GM19452 (cell line): Measurements from ENCODE around the gene GALNT9.
"Not testable (repeated sequence)": the region's sequence is repeated elsewhere in the genome, so short reads cannot be mapped to it uniquely, and the experiment has no call there.

Experiments
- ATAC-seq: cut with Tn5 transposase; IDR thresholded peaks from one replicate; pipeline ENCODE4 v1.9.1; 2021; ENCODE audit not compliant: unreplicated experiment

Gene GALNT9

DNA sequence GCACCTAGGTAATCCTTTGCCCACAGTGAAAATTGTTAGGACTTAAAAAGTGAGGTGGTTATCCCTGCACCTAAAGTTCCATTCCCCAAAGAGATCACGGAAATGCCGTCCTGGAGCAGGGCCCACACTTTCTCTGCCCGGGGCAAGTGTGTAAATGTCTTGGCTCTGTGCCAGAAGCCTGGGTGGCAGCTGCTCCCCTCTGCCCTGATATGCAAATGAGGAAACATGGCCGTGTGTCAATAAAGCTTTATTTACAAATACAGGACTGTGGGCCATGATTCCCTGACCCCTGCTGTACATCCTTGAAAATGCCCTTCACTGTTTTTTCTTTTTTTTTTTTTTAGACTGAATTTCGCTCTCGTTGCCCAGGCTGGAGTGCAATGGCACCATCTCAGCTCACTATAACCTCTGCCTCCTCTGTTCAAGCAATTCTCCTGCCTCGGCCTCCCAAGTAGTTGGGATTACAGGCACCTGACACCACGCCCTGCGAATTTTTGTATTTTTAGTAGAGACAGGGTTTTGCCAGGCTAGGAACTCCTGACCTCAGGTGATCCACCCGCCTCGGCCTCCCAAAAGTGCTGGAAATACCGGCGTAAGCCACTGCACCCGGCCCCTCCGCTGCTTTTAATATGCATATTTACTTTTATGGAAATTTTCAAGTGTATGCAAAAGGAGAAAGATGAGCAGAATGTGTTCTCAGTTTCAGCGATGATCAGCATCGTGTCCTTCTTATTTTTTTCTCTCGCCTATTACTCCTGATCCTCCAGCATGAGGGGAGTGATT lies 75.5 kb downstream of the GALNT9 start:
- ATAC-seq = no peak

DNA sequence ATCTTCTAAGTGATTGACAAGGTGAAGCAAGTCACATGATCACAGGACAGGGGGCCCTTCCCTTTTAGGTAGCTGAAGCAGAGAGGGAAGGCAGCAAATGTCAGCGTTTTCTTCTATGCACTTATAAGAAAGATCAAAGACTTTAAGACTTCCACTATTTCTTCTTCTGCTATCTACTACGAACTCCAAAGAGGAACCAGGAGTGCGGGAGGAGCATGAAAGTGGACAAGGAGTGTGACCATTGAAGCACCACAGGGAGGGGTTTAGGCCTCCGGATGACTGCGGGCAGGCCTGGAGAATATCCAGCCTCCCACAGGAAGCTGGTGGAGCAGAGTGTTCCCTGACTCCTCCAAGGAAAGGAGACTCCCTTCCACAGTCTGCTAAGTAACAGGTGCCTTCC lies 76.4 kb downstream of the GALNT9 start:
- ATAC-seq = not testable (repeated sequence)

DNA sequence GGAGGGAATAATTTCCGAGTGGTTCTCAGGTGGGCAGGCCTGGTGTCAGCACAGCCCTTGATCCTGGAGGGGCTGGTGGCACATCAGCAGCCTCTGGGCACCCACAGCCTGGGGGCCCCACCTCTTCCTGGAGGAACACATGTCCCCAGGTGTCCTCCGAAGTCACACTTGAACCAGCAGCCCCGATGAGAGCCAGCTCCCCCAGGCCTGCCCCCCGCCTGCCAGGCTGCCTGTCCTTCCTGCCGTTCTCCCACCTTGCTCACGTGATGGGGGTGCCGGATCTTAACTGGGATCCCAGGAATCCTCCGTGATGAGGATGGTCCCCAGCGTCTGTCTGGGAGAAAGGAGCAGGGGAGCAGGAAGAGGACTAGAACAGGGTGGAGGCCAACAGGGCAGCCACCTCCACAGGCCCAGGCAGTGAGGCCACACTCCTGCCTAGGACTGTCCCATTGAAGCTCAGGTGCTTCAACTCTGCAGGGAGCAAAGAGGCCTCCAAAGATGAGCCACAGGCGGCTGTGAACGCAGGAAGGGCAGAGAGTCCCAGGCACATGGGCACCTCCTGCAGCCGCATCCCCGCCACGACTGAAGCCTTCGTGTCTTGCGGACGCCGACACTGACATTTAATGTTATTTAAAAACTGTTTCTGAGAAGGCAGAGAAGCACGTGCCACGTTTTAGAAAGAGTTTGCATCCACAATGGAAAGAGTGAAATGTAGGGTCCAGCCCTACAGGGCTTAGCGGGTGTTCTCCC lies 77.5 kb downstream of the GALNT9 start:
- no peak for ATAC-seq

DNA sequence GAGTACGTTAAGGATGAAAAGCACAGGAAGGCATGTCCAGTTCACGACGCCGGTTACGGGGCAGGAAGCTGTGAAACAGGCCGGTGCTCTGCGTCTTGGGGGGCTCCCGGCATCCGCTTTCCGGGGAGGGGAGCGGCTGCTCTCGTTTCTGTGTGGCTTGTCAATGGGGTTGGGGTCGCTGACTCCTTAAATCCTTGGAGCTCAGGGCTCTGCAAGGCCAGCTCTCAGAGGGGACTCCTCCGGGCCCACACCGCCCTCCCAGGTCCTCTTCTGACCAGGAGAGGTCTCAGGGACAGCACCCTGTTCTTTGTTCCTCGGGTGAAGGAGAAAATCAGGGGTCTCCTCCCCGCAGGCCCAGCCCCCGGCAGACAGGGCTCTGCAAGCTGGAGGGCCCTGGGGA lies 78.1 kb downstream of the GALNT9 start:
- no peak for ATAC-seq

DNA sequence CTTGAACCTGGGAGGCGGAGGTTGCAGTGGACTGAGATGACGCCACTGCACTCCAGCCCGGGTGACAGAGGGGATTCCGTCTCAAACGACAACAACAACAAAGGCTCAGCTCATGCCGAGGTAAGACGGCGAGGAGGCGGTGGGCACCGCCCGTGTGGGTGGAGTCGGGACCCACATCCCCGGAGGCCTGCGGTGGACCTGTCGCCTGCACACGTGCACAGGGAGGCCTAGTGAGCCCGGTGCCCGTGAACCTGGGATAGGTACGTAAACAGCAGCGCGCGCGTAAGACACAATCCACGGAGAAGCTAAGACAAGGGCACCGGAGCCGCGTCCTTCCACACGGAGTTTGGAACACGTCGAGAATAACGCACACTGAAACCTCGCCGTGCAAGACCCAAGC lies 78.7 kb downstream of the GALNT9 start:
- ATAC-seq = no peak

DNA sequence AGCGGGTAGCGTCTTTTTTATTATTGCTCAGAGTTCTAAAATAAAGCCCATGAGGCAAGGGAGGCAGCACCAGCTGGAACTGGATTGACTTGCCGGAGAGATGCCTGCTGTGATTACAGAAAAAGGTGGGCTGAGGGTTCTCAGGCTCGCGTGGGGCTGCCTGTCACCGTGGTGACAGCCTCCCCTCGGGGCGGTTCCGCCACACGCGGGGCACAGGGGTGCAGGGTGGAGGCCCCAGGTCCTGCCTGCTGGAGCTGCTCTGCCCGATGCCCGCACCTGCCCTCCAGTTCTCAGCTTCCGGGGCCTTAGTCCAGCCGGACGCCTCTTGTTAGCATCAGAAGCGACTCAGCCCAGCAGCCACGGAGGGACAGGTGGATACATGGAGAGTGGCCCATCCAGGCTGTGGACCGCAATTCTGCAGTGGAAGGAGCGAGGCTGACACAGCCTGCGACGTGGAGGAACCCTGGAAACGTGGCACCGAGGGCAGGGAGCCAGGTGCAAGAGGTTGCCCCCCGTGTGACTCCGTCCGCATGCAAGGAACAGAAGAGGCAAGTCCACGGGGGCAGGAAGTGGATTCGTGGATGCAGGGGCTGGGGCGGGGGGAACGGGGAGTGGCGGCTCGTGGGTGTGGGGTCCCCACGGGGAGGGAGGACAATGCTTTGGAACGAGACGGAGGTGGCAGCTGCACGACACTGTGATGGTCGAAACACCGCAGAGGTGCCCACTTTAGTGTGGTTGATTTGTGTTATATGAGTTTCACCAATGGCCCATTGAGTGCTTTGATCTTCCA lies 79.5 kb downstream of the GALNT9 start:
- ATAC-seq = no peak

DNA sequence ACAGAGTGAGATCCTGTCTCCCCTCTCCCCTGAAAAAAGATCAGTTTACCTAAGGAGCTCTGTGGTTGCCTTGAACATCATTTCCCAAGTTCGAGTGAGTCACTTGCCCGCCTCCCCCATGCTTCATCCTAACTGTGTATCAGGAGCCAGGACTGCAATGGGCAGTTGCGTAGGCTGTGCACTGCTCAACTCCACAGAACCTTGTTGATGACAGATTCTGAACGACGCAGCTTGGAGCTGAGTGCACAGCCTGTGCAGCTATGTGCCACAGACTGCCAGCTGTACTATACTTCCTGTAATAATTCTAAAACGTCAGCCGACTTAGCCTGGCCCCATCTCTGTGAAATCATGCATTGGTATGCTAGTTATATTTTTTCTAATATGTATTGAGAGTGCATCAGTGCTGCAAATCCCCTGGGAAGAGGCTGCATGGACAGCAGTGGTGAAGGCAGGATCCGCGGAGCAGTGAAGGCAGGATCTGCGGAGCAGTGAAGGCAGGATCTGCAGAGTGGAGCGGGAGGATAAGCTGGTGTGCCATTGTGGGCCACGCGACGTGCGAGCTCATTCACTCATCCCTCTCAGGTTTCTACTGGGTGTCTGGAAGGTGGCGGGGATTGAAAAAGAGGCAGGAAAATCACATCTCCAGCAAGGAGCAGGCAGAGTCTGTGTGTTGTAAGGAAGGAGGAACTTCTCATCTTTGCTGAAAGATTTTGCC lies 80.8 kb downstream of the GALNT9 start:
- no peak for ATAC-seq

DNA sequence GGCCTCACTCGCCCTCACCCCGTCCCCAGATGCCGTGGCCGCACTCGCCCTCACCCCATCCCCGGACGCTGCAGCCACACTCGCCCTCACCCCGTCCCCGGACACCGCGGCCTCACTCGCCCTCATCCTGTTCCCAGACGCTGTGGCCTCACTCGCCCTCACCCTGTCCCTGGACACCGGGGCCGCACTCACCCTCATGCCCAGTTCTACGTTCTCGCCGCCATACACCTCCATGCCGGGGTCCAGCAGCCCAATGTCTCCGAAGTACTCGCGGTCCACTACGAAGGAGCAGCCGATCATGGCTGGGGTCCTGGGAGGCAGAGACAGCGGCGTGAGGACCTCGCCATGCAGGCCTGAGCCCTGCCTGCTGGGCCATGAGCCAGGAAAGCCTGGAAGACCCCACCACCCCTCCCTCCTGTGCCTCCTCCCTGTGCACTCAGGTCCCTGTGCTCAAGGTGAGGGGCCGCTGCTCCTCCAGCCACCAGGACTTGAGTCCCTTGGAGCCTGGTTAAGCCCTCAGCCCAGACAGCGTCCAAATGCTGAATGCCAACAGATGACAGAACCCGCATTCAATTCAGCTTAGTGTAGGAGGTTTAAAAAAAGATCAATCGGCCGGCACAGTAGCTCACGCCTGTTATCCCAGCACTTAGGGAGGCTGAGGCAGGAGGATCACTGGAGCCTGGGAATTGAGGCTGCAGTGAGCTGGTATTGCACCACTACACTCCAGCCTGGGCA lies 81.5 kb downstream of the GALNT9 start:
- ATAC-seq = no peak

DNA sequence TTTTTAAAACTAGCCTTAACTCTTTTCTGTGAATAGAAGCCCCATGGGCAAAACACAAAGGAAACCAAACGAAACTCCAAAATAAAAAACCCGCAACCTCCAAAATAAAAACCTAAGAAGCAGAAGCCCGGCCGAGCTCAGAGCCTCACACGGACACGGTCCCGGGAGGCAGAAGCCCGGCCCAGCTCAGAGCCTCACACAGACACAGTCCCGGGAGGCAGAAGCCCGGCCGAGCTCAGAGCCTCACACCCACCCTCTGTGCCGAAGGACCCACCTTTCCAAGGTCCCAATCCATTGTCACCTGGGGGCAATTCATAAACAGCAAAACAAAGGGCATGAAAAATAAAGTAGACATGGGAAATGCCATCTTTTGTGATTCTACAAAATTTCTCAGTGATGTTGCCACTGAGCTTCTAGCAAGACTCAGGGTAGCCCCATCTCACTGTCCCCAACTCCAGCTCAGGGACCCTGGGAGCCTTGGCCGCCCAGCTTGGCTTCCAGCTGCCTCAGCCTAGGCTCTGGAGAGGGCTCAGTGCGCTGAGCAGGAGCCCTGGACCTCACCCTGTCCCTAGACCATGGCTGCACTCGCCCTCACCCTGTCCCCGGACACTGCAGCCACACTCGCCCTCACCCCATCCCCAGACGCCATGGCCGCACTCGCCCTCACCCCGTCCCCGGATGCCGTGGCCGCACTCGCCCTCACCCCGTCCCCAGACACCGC lies 82.2 kb downstream of the GALNT9 start:
- ATAC-seq = no peak

DNA sequence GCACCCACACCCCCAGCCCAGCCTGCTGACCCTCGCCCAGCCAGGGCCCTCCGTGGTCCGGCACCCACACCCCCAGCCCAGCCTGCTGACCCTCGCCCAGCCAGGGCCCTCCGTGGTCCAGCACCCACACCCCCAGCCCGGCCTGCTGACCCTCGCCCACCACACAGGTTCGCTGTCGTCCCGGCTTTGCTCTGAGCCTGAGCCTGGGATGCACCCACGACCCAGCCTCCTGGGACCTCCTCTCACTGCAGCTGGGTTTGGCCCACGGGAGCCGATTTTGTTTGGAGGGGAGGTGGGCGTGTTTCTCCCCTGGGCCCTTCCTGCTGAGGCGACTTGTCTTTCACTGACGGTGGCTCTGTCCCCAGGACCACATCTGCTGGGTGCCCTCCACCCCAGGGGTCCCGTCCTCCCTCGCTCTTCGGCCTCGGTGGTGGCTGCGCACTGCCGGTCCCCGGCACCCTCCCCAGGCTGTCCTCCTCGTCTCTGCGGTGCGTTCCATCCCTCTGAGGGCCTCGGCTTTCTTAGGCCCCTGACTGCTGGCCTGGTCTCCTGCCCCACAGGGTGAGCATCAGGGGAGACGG lies 83.8 kb downstream of the GALNT9 start:
- ATAC-seq = no peak

DNA sequence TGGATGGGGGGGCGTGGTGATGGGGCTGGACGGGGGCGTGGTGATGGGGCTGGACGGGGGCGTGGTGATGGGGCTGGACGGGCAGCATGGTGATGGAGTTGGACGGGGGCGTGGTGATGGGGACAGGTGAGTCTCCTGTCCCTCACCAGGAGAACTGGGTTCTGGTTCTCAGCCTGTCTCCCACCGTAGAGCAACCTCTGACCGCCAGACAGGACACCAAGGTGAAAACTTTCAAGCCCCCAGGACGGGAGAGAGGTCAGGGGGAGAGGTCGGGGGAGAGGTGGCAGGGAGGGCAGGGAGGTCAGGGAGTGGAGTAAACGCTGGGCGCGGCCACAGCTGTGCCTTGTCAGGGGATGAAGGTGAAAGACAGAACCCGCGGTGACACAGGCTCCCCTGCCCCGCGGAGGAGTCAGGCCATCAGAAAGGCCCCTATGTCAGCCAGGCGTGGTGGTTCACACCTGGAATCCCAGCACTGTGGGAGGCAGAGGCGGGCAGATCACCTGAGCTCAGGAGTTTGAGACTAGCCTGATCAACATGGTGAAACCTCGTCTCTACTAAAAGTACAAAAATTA lies 84.6 kb downstream of the GALNT9 start:
- ATAC-seq = no peak

DNA sequence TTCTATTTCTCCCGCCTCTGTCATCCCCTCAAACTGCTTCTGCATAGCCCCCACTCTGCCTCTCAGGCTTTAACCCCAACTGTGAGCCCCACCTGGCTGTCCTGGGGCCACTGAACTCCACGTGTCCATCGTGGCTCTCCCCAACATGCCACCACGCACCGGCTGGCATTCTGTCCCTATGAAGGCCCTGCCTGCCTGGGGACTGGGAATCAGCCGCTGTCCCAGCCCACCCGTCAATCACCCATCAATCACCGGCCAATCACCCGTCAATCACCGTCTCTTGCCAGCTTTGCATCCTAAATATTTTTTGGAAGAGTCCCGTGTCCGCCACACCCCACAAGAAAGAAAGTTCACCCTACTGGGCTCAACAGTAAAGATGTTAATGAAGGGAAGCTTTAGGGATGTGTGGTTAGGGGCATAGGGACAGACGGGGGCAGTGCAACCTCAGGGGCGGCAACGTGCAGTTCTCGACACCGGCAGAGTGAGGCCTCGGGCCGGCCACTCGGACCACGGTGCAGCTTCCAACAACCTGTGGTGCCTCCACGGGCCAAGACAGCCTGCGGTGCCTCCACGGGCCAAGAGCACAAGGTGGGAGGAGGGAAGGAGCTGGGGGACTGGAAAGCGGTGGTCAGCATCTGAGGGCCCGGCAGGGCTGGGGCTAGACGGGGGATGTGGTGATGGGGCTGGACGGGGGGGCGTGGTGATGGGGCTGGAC lies 85.6 kb downstream of the GALNT9 start:
- no peak for ATAC-seq

DNA sequence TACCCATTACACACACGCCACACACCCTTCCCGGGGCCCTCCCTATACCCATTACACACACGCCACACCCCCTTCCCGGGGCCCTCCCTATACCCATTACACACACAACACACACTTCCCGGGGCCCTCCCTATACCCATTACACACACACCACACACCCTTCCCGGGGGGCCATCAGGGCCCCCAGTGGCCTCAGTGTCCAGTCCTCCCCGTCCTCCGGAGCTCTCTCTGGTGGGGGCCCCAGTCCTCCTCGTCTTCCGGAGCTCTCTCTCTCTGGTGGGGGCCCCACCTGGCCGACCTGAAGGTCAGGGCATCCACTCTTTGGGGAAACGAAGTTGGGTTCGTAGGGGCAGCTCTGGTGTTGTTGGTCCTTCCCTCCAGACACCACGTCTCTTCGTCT lies 86.2 kb downstream of the GALNT9 start:
- not testable (repeated sequence) for ATAC-seq

DNA sequence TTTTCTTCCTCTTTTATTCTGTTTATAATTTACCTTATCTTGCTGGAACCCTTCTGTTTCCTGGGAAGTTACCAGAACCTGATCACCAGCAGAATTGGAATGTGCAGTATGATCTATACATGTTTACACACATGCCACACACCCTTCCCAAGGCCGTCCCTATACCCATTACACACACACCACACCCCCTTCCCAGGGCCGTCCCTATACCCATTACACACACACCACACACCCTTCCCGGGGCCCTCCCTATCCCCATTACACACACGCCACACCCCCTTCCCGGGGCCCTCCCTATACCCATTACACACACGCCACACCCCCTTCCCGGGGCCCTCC lies 88.8 kb downstream of the GALNT9 start:
- not testable (repeated sequence) for ATAC-seq

DNA sequence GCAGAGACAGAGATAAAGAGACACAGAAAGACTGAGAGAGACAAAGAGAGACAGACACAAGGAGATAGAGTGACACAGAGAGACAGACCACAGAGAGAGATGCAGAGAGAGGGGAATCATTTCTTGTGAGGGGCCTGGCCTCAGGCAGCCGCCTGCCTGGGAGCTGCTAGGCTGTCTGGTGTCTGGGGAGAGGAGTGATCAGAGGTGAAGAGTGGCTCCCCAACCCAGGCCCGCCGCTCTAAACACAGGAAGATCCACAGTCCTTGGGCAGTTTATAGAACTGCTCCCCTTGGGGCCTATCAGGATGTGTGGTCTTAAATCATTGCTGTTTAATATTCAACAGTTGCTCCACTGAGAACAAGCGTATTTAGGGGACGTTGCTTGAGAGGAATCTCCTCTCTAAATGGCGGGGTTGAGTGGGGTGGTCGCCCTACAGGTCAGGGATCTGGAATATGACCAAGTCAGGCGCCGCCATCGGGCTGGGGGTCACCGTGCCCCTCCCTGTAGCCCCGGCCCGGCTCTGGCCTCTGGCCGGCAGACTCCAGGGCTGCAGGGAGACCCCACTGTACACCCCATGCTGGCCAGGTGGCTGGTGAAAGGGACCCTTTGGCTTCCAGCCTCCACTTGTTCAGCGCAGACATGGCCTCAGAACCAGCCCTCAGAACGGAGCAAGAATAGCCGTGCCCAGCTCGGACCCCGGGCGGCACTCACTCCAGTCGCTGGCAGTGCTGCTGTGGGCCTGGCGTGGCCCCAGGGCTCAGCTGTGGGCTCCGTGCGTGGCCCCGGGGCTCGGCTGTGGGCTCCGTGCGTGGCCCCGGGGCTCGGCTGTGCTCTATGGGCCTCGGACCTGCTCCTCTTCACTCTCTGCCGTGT lies 89.4 kb downstream of the GALNT9 start:
- no peak for ATAC-seq

DNA sequence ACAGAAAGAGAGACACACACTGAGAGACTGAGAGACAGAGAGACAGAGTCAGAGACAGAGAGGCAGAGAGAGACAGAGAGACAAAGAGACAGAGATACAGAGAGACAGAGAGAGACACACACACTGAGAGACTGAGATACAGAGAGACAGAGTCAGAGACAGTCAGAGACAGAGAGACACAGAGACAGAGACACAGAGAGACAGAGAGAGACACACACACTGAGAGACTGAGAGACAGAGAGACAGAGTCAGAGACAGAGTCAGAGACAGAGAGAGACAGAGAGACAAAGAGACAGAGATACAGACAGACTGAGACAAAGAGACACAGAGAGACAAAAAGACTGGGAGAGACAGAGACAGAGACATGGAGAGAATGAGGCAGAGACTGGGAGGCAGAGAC lies 90.0 kb downstream of the GALNT9 start:
- ATAC-seq = no peak

DNA sequence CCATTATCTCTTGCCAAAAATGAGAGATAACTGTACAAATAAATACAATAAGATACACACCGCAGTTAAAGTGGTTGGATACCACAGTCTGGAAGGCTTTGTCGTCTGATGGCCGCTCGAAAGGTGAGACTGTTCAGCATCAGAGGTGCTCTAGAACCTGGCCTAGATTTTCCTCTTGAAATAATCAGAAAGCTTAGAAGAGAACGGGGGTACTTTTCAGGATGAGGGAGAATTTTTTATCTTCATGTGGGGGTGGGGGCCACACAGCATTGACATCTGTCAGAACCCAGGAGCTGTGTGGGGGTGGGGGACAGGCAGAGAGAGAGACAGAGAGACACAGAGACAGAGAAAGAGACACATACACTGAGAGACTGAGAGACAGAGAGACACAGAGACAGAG lies 90.5 kb downstream of the GALNT9 start:
- ATAC-seq = no peak

DNA sequence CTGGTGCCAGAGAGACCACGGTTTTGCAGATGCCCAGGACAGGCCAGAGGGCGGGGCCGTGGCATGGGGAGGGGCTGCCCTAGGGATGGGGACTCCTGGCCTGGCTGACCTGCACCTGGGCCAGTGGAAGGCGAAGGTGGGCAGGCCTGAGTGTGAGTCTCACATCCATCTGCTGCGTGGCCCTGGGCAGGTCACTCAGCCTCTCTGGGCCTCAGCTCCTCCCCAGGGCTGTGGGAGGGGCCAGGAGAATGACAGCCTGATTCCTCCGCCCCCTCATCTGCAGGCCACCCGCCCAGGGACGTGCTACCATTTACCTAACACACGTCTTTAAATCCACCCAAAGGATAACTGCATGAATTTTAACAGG lies 90.9 kb downstream of the GALNT9 start:
- ATAC-seq = no peak
